GM15510 (cell line): Measurements from ENCODE around the gene AFAP1.

Experiments
- POLR2A ChIP-seq: IDR thresholded peaks from 3 replicates; pipeline ENCODE4 v1.6.1; 2011; ENCODE audit warnings: borderline replicate concordance; ENCODE audit not compliant: insufficient read length; ENCODE audit errors: extremely low read depth

The AFAP1 gene

GRCh38 chr4:7844594-7844991 lies 95.1 kb downstream of the AFAP1 start:
- no peak for TF ChIP-seq POLR2A

- TF ChIP-seq POLR2A = no peak
Observed at GRCh38 chr4:7843831-7844593, 95.6 kb downstream of the AFAP1 start.

- no peak for TF ChIP-seq POLR2A
Observed at GRCh38 chr4:7842384-7843279, 97.0 kb downstream of the AFAP1 start.

GRCh38 chr4:7841894-7842293 lies 97.8 kb downstream of the AFAP1 start:
- TF ChIP-seq POLR2A = no peak

- TF ChIP-seq POLR2A = no peak
Observed at GRCh38 chr4:7841071-7841470, 98.6 kb downstream of the AFAP1 start.

- no peak for TF ChIP-seq POLR2A
Observed at GRCh38 chr4:7839856-7840255, 99.8 kb downstream of the AFAP1 start.

GRCh38 chr4:7838136-7838782 lies 101.4 kb downstream of the AFAP1 start:
- no peak for TF ChIP-seq POLR2A

- no peak for TF ChIP-seq POLR2A
Observed at GRCh38 chr4:7837597-7838135, 102.0 kb downstream of the AFAP1 start.

- TF ChIP-seq POLR2A = no peak
Observed at GRCh38 chr4:7831858-7832730, 107.6 kb downstream of the AFAP1 start.

- TF ChIP-seq POLR2A = no peak
Observed at GRCh38 chr4:7831330-7831729, 108.3 kb downstream of the AFAP1 start.

- TF ChIP-seq POLR2A = no peak
Observed at GRCh38 chr4:7830747-7831146, 108.9 kb downstream of the AFAP1 start.

GRCh38 chr4:7829652-7830580 lies 109.7 kb downstream of the AFAP1 start:
- TF ChIP-seq POLR2A = no peak

- TF ChIP-seq POLR2A = no peak
Observed at GRCh38 chr4:7828793-7829301, 110.8 kb downstream of the AFAP1 start.
